ENCODE results near the gene TBC1D8.

GRCh38 chr2:100957996-100958653 lies 193.1 kb downstream of the TBC1D8 start:
- no peak for TF ChIP-seq CTCF (IDR thresholded peaks at IDR 0.05)
- no peak for TF ChIP-seq POLR2A (IDR thresholded peaks at IDR 0.05)

Measured in body of pancreas (tissue), 4 donors.